HepG2 (cell line): ENCODE measurements around the gene CDK17. TPM values are rescaled to one million over a fixed set of nuclear protein-coding genes. Genes with fewer than 3 reads are reported as not detected.

Source experiments
- ATAC-seq: fragments of 200-7000 bp; cut with Tn5 transposase; 3 replicates; pipeline ENCODE4 v1.9.1; 2020; ENCODE audit warnings: mild to moderate bottlenecking, moderate library complexity
- BruUV-seq: library from RNA; stranded (reverse); fragments of 400-500 nt; replicated peaks from 2 replicates; lab custom pipeline; 2021; lab: Mats Ljungman, UMichigan
- CTCF ChIA-PET: fragments of 300-600 bp; formaldehyde crosslinking; extraction: SDS; loops from one replicate; lab custom pipeline; 2021; ENCODE audit warnings: low total read pairs, inconsistent platforms, low intra/inter-chr PET ratio; lab: Yijun Ruan, JAX
- POLR2A ChIA-PET: fragments of 350-600 bp; sonication (Branson Sonifier 250); formaldehyde crosslinking; loops from one replicate; lab custom pipeline; 2020; ENCODE audit warnings: antibody characterized with exemption, inconsistent platforms; lab: Yijun Ruan, JAX
- DNase-seq: peaks from one replicate; pipeline ENCODE4 v3.0.0-alpha.2; 2015; ENCODE audit warnings: low spot score
- FAIRE-seq: peaks from 3 replicates; lab custom pipeline; 2011; peaks lifted over from hg19 to GRCh38; lab: Jason Lieb, UNC
- H2AFZ ChIP-seq: one replicate; pipeline ENCODE4 v1.6.1; 2011; ENCODE audit warnings: low read length, inconsistent platforms
- H3K27ac ChIP-seq: fragments of 300-600 bp; 3 replicates; pipeline ENCODE4 v1.8.0; 2011; ENCODE audit warnings: mixed run types, mild to moderate bottlenecking, mixed read lengths, low read length, inconsistent platforms; ENCODE audit not compliant: insufficient read depth; ENCODE audit errors: extremely low read length
- H3K27me3 ChIP-seq, 2 experiments: fragments of 200-600 bp in 1 of 2; 2 replicates in 1 of 2; 3 replicates in 1 of 2; pipeline versions ENCODE4 v1.6.0 to v1.8.0; 2011; ENCODE audit warnings: low read length in 2 of 2, mild to moderate bottlenecking in 2 of 2, moderate library complexity in 2 of 2, inconsistent platforms in 1 of 2; ENCODE audit not compliant: insufficient read depth in 2 of 2, control insufficient read depth in 1 of 2
- H3K36me3 ChIP-seq, 2 experiments: fragments of 200-600 bp in 1 of 2; replicated peaks in 1 of 2; 2 replicates in 1 of 2; 3 replicates in 1 of 2; pipeline versions ENCODE4 v1.5.1 to v1.8.0; 2011; ENCODE audit warnings: low read length in 2 of 2, inconsistent platforms in 1 of 2; ENCODE audit not compliant: insufficient read depth in 2 of 2, control insufficient read depth in 1 of 2
- H3K4me1 ChIP-seq: 2 replicates; pipeline ENCODE4 v1.5.1; 2012; ENCODE audit warnings: low read length, inconsistent platforms; ENCODE audit not compliant: insufficient read depth
- H3K4me2 ChIP-seq: 2 replicates; pipeline ENCODE4 v1.6.0; 2011; ENCODE audit warnings: low read depth, low read length, inconsistent platforms
- H3K4me3 ChIP-seq, 3 experiments: fragments of 200-600 bp in 1 of 3; sonication (generic), shearing (Covaris generic) in 1 of 3; replicated peaks in 1 of 3; 2 replicates each; pipeline ENCODE4 v1.5.1; 2011 to 2016; ENCODE audit warnings: low read length in 3 of 3, inconsistent platforms in 2 of 3, low read depth in 2 of 3, mild to moderate bottlenecking in 2 of 3, control low read depth in 1 of 3, mixed read lengths in 1 of 3; ENCODE audit not compliant: insufficient read depth in 1 of 3
- H3K79me2 ChIP-seq: one replicate; pipeline ENCODE4 v1.6.1; 2011; ENCODE audit warnings: low read length, inconsistent platforms; ENCODE audit not compliant: insufficient read depth
- H3K9ac ChIP-seq: 2 replicates; pipeline ENCODE4 v1.6.0; 2011; ENCODE audit warnings: mild to moderate bottlenecking, low read depth, low read length, inconsistent platforms; ENCODE audit not compliant: insufficient read depth
- H3K9me3 ChIP-seq: 2 replicates; pipeline ENCODE4 v1.5.1; 2012; ENCODE audit warnings: mild to moderate bottlenecking, low read length
- H4K20me1 ChIP-seq: 2 replicates; pipeline ENCODE4 v1.6.0; 2011; ENCODE audit warnings: inconsistent platforms, mild to moderate bottlenecking, low read length, moderate library complexity; ENCODE audit not compliant: insufficient read depth
- CCDC6 ChIP-seq: sonication (generic); formaldehyde crosslinking; IDR thresholded peaks from 2 replicates; pipeline ENCODE4 v1.8.1; 2022; ENCODE audit warnings: mild to moderate bottlenecking, missing genetic modification reagents, moderate library complexity
- CERS6 ChIP-seq: sonication (generic); formaldehyde crosslinking; IDR thresholded peaks from 2 replicates; pipeline ENCODE4 v1.5.0; 2020; ENCODE audit warnings: missing genetic modification reagents
- DMAP1 ChIP-seq: IDR thresholded peaks from 2 replicates; pipeline ENCODE4 v1.6.1; 2016
- DR1 ChIP-seq: sonication (generic); formaldehyde crosslinking; IDR thresholded peaks from 2 replicates; pipeline ENCODE4 v1.8.0; 2021; ENCODE audit warnings: mild to moderate bottlenecking, missing genetic modification reagents, inconsistent platforms
- FOSL2 ChIP-seq: sonication (generic); formaldehyde crosslinking; IDR thresholded peaks from 2 replicates; pipeline ENCODE4 v1.4.0; 2020; ENCODE audit warnings: missing genetic modification reagents
- GPN1 ChIP-seq: sonication (generic); formaldehyde crosslinking; IDR thresholded peaks from 2 replicates; pipeline ENCODE4 v1.5.1; 2020; ENCODE audit warnings: missing genetic modification reagents, borderline replicate concordance
- MAZ ChIP-seq, 2 experiments: sonication (generic) in 1 of 2; formaldehyde crosslinking in 1 of 2; IDR thresholded peaks; 2 replicates each; pipeline versions ENCODE4 v1.5.0 to v1.6.1; 2012 to 2020; ENCODE audit warnings: low read depth in 2 of 2, mild to moderate bottlenecking in 2 of 2, borderline replicate concordance in 1 of 2, improper control_type of control experiment in 1 of 2, low read length in 1 of 2, missing genetic modification reagents in 1 of 2, moderate library complexity in 1 of 2
- NFYB ChIP-seq: sonication (generic); formaldehyde crosslinking; IDR thresholded peaks from 2 replicates; pipeline ENCODE4 v1.4.0; 2020; ENCODE audit warnings: missing genetic modification reagents
- PBX3 ChIP-seq: sonication (generic); formaldehyde crosslinking; IDR thresholded peaks from 2 replicates; pipeline ENCODE4 v1.8.1; 2023; ENCODE audit warnings: missing genetic modification reagents, inconsistent platforms, borderline replicate concordance
- PCBP1 ChIP-seq: fragments of 200-400 bp; formaldehyde crosslinking; IDR thresholded peaks from 2 replicates; pipeline ENCODE4 v1.6.1; 2017; ENCODE audit warnings: mild to moderate bottlenecking, low read depth, low read length, borderline replicate concordance
- RFXAP ChIP-seq: sonication (generic); formaldehyde crosslinking; IDR thresholded peaks from 2 replicates; pipeline ENCODE4 v1.4.0; 2020; ENCODE audit warnings: missing genetic modification reagents, borderline replicate concordance
- SOX6 ChIP-seq, 2 experiments: fragments of 450-650 bp in 1 of 2; sonication (generic) in 1 of 2; formaldehyde crosslinking in 1 of 2; IDR thresholded peaks; 2 replicates each; pipeline versions ENCODE4 v1.4.0 to v1.6.1; 2017 to 2020; ENCODE audit warnings: antibody characterized with exemption in 1 of 2, mild to moderate bottlenecking in 1 of 2, missing genetic modification reagents in 1 of 2
- ZFX ChIP-seq: sonication (generic); formaldehyde crosslinking; IDR thresholded peaks from 2 replicates; pipeline ENCODE4 v1.4.0; 2020; ENCODE audit warnings: mild to moderate bottlenecking, low read depth, missing genetic modification reagents, moderate library complexity
- ZNF224 ChIP-seq: sonication (generic); formaldehyde crosslinking; IDR thresholded peaks from 2 replicates; pipeline ENCODE4 v1.5.0; 2020; ENCODE audit warnings: mild to moderate bottlenecking, missing genetic modification reagents
- ZNF780A ChIP-seq: sonication (generic); formaldehyde crosslinking; IDR thresholded peaks from 2 replicates; pipeline ENCODE4 v1.8.0; 2022; ENCODE audit warnings: mild to moderate bottlenecking, missing genetic modification reagents, moderate library complexity
- WGBS: methylation state at CpG from one replicate; pipeline ENCODE4 v1.1.6; 2017; ENCODE audit warnings: low lambda C conversion rate; 5-methylcytosine and 5-hydroxymethylcytosine counted together
- in situ Hi-C: cut with HindIII; loops from 2 replicates; pipeline ENCODE4 v1.10.0; 2017; ENCODE audit warnings: low pct_unique_long_range_greater_than_20kb; ENCODE audit not compliant: extremely low pct_ligation_motif_present
- intact Hi-C: fragments of 100-400 bp; cut with micrococcal nuclease; formaldehyde crosslinking; loops from one replicate; pipeline ENCODE4 v1.10.0; 2022; ENCODE audit not compliant: unreplicated experiment
- polyA plus RNA-seq, 8 experiments: library from polyadenylated mRNA; depleted of rRNA in 3 of 8; stranded (reverse) in 7 of 8; unstranded in 1 of 8; fragments of >200 nt; fragmentation: Illumina TruSeq in 4 of 8; extraction: Trizol in 4 of 8; gene quantifications; 2 replicates each; pipeline versions ENCODE4 v1.2.1 to v1.2.3, GENCODE V29; 2011 to 2016; ENCODE audit warnings: low read depth in 4 of 8, missing spikeins in 1 of 8, mixed read lengths in 1 of 8; ENCODE audit not compliant: insufficient read depth in 1 of 8
- total RNA-seq, 5 experiments: library from RNA; depleted of rRNA; stranded (reverse); fragments of >200 nt; fragmentation: Illumina TruSeq; extraction: Trizol; gene quantifications; 2 replicates each; pipeline ENCODE4 v1.2.3, GENCODE V29; 2016; ENCODE audit warnings: low read depth in 1 of 5
- TF ChIP-seq, protein P1 (sequence below): sonication (generic); formaldehyde crosslinking; IDR thresholded peaks from 2 replicates; pipeline ENCODE4 v1.5.0; 2020; ENCODE audit warnings: mild to moderate bottlenecking, missing genetic modification reagents
- TF ChIP-seq, protein P2 (sequence below): IDR thresholded peaks from 2 replicates; pipeline ENCODE4 v1.6.1; 2018; ENCODE audit warnings: missing genetic modification reagents

The CDK17 gene
- total and polyA plus RNA-seq, 2 of the 13 experiments (the other 11 are each of a cell fraction or from before 2014, with no cell fraction given) = 9.9 to 22.3 TPM

GRCh38 chr12:96400631-96401075 lies 414 bp upstream of the CDK17 start:
- H3K27me3 ChIP-seq = peaks cover 0 to 3% of the 10 kb centered on the region in 2 experiments; a peak in 1 of 5 replicates
- intact Hi-C loops = loop anchor here (2.0 to 5.0 kb wide), 2 partner anchors 174 to 338 kb away; no protein-coding TSS in a partner anchor
- DNase-seq (peak; percentile 21), FAIRE-seq (no peak), ATAC-seq (peak; percentile 14)
- CTCF ChIA-PET = no interaction called here
- WGBS = 0% methylated on average over 6 of the region's 20 CpGs
- H3K4me1 ChIP-seq = peaks cover 25% of the 10 kb centered on the region
- peak overlapping the region; percentile 64 for H3K27ac ChIP-seq
- H3K36me3 ChIP-seq = no peaks in the 10 kb centered on the region
- peak overlapping the region; percentile 99 for H3K4me2 ChIP-seq
- H4K20me1 ChIP-seq = peaks cover 28% of the 10 kb centered on the region
- H3K9me3 ChIP-seq = no peaks in the 10 kb centered on the region
- BruUV-seq = no TSS peak
- H3K79me2 ChIP-seq = peaks cover 36% of the 10 kb centered on the region
- H3K4me3 ChIP-seq = peak overlapping the region; percentile 53 to 83 (median 83)
- H2AFZ ChIP-seq = peak overlapping the region; percentile 93
- peak overlapping the region; percentile 61 for H3K9ac ChIP-seq
- POLR2A ChIA-PET = interaction anchor here (0.8 to 1.7 kb wide), 3 partner anchors 65 to 365 kb away, joined by 3 to 4 read pairs (median 4); partner anchors contain the start of gene LTA4H
- in situ Hi-C loops = no loop called here
- peak; percentile 36; the same call in 1 of the 2 replicates for TF ChIP-seq CCDC6 (CRISPR knock-in tag)
- TF ChIP-seq, protein P1, sequence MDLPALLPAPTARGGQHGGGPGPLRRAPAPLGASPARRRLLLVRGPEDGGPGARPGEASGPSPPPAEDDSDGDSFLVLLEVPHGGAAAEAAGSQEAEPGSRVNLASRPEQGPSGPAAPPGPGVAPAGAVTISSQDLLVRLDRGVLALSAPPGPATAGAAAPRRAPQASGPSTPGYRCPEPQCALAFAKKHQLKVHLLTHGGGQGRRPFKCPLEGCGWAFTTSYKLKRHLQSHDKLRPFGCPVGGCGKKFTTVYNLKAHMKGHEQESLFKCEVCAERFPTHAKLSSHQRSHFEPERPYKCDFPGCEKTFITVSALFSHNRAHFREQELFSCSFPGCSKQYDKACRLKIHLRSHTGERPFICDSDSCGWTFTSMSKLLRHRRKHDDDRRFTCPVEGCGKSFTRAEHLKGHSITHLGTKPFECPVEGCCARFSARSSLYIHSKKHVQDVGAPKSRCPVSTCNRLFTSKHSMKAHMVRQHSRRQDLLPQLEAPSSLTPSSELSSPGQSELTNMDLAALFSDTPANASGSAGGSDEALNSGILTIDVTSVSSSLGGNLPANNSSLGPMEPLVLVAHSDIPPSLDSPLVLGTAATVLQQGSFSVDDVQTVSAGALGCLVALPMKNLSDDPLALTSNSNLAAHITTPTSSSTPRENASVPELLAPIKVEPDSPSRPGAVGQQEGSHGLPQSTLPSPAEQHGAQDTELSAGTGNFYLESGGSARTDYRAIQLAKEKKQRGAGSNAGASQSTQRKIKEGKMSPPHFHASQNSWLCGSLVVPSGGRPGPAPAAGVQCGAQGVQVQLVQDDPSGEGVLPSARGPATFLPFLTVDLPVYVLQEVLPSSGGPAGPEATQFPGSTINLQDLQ (CRISPR knock-in tag) = no peak
- no peak for TF ChIP-seq RFXAP (CRISPR knock-in tag)
- TF ChIP-seq SOX6 (IDR thresholded peaks at IDR 0.05) = no peak
- TF ChIP-seq SOX6 (CRISPR knock-in tag; IDR thresholded peaks at IDR 0.05) = 0 out of 2 replicates have a peak, but pooled peaks have one; percentile 7
- TF ChIP-seq, protein P2, sequence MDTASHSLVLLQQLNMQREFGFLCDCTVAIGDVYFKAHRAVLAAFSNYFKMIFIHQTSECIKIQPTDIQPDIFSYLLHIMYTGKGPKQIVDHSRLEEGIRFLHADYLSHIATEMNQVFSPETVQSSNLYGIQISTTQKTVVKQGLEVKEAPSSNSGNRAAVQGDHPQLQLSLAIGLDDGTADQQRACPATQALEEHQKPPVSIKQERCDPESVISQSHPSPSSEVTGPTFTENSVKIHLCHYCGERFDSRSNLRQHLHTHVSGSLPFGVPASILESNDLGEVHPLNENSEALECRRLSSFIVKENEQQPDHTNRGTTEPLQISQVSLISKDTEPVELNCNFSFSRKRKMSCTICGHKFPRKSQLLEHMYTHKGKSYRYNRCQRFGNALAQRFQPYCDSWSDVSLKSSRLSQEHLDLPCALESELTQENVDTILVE (CRISPR knock-in tag) = no peak
- TF ChIP-seq GPN1 = no peak
- TF ChIP-seq FOSL2 (CRISPR knock-in tag) = no peak
- no peak for TF ChIP-seq ZFX (CRISPR knock-in tag)
- no peak for TF ChIP-seq MAZ (IDR thresholded peaks at IDR 0.05; ENCODE audit: borderline replicate concordance, low read depth, low read length)
- no peak for TF ChIP-seq MAZ (CRISPR knock-in tag; IDR thresholded peaks at IDR 0.05; ENCODE audit: low read depth)
- TF ChIP-seq DMAP1 (CRISPR knock-in tag) = peak; percentile 4; the same call in 1 of the 2 replicates
- no peak for TF ChIP-seq CERS6
- 0 out of 2 replicates have a peak, but pooled peaks have one; percentile 8 for TF ChIP-seq DR1 (CRISPR knock-in tag)
- no peak for TF ChIP-seq PCBP1
- no peak for TF ChIP-seq PBX3 (CRISPR knock-in tag)
- TF ChIP-seq ZNF780A (CRISPR knock-in tag) = no peak
- no peak for TF ChIP-seq ZNF224 (CRISPR knock-in tag)
- no peak for TF ChIP-seq NFYB (CRISPR knock-in tag)
